ENCODE measurements around the gene FOXC1. TPM values are rescaled to one million over a fixed set of nuclear protein-coding genes. Genes with fewer than 3 reads are reported as not detected.

FOXC1 gene
- total RNA-seq, 1 donor from 2014 or later = 84.4 TPM

DNA sequence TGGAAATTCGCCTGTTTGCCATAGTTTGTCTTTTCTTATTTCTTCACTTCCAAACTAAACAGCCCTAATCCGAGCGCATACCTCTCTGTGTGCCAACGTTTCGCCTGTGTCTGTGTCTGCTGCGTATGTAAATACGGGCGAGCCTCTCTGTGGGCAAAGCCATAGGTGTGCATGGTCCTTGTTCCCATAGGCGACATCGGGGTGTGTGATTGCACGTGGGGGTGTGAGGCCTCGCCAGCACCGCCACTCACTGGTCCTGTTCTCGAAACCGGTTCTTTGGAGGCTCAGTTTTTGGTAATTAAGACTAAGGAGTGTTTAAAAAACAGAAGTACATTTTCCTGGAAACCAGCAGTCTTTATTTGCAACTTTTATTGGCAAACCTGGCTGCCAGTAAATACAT, 6.0 kb upstream of the FOXC1 start:
- no peak overlapping the region for H3K27ac Mint-ChIP-seq (ENCODE audit: unreplicated experiment)
- TF ChIP-seq, protein P1, sequence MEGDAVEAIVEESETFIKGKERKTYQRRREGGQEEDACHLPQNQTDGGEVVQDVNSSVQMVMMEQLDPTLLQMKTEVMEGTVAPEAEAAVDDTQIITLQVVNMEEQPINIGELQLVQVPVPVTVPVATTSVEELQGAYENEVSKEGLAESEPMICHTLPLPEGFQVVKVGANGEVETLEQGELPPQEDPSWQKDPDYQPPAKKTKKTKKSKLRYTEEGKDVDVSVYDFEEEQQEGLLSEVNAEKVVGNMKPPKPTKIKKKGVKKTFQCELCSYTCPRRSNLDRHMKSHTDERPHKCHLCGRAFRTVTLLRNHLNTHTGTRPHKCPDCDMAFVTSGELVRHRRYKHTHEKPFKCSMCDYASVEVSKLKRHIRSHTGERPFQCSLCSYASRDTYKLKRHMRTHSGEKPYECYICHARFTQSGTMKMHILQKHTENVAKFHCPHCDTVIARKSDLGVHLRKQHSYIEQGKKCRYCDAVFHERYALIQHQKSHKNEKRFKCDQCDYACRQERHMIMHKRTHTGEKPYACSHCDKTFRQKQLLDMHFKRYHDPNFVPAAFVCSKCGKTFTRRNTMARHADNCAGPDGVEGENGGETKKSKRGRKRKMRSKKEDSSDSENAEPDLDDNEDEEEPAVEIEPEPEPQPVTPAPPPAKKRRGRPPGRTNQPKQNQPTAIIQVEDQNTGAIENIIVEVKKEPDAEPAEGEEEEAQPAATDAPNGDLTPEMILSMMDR (IDR thresholded peaks at IDR 0.05) = no peak
- H3K4me1 Mint-ChIP-seq (ENCODE audit: low read depth) = peaks cover 36% of the 10 kb centered on the region
- H3K36me3 Mint-ChIP-seq (ENCODE audit: low read depth) = no peaks in the 10 kb centered on the region
- no peak for DNase-seq (ENCODE audit: low spot score)
- H3K9me3 Mint-ChIP-seq (ENCODE audit: low read depth) = no peaks in the 10 kb centered on the region
- H3K27me3 Mint-ChIP-seq (ENCODE audit: low read depth) = peaks cover 1% of the 10 kb centered on the region
- H3K4me3 Mint-ChIP-seq (ENCODE audit: unreplicated experiment) = no peak overlapping the region

- Mint-ChIP-seq H3K4me1 (ENCODE audit: low read depth) (peaks cover 36% of the 10 kb centered on the region), H3K27me3 (ENCODE audit: low read depth) (peaks cover 1% of the 10 kb centered on the region)
Measured at GRCh38 chr6:1604158-1605003, 5.3 kb upstream of the FOXC1 start.

DNA sequence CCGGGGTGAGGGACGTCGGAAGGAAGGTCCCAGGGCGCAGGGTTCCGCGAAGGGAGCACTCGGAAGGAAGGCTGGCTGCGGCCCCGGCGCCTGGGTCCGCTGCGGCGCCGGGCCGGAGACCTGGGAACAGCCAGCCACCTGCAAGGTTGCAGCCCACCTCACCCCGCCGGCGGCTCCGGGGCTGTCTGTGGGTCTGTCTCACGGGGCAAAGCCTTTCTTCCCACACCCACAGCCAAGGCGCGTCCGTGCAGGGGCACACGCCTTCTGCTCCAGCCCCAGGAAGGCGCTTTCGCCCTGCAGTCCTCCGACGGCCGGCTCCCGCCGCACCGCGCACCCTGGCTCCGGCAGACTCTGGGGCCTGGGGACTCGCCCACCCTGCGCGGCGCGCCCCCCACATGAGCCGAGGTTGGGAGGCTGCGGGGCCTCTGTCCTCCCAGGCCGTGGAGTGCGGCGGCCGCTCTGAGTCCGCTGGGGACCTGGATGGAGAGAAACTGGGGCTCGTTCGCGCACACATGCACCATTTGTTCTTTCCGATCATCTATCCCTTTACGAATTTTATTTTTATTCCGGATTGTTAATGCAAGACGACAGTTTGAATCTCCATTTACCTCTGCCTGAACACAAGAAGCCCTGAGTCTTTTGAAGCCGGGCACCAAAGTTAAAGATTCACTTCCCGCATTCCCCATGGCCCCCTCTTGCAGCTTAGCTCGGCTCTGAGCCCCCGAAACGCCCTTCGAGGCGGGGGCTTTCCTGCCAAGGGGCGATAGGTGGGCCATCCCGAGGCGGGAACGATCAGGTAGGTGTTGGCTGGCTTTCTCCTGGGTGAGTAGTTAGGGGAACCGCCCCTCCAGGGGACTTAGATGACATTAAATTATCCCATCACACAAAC, 4.5 kb upstream of the FOXC1 start:
- Mint-ChIP-seq H3K9me3 (ENCODE audit: low read depth) (no peaks in the 10 kb centered on the region), H3K27ac (ENCODE audit: unreplicated experiment) (no peak overlapping the region), H3K4me3 (ENCODE audit: unreplicated experiment) (peak overlapping the region; percentile 39), H3K27me3 (ENCODE audit: low read depth) (peaks cover 1% of the 10 kb centered on the region), H3K4me1 (ENCODE audit: low read depth) (peaks cover 36% of the 10 kb centered on the region), H3K36me3 (ENCODE audit: low read depth) (no peaks in the 10 kb centered on the region)
- no peak for DNase-seq (ENCODE audit: low spot score)
- TF ChIP-seq, protein P1 (IDR thresholded peaks at IDR 0.05) = no peak

More at GRCh38 chr6:1604158-1605003, 5.3 kb upstream of the FOXC1 start:
- Mint-ChIP-seq H3K9me3 (ENCODE audit: low read depth) (no peaks in the 10 kb centered on the region), H3K36me3 (ENCODE audit: low read depth) (no peaks in the 10 kb centered on the region), H3K4me3 (ENCODE audit: unreplicated experiment) (peak overlapping the region; percentile 64), H3K27ac (ENCODE audit: unreplicated experiment) (no peak overlapping the region)
- TF ChIP-seq, protein P1 (IDR thresholded peaks at IDR 0.05) = peak; percentile 100
- DNase-seq (ENCODE audit: low spot score) = no peak

- TF ChIP-seq, protein P1 (IDR thresholded peaks at IDR 0.05) = no peak
- DNase-seq (ENCODE audit: low spot score) = no peak
- Mint-ChIP-seq H3K27me3 (ENCODE audit: low read depth) (peaks cover 1% of the 10 kb centered on the region), H3K9me3 (ENCODE audit: low read depth) (no peaks in the 10 kb centered on the region), H3K27ac (ENCODE audit: unreplicated experiment) (no peak overlapping the region), H3K36me3 (ENCODE audit: low read depth) (peaks cover 3% of the 10 kb centered on the region), H3K4me3 (ENCODE audit: unreplicated experiment) (peak overlapping the region; percentile 39), H3K4me1 (ENCODE audit: low read depth) (peaks cover 36% of the 10 kb centered on the region)
Measured at GRCh38 chr6:1605893-1606779, 3.6 kb upstream of the FOXC1 start.
